ENCODE results near the gene TNS1. TPM values are rescaled to one million over a fixed set of nuclear protein-coding genes. Genes with fewer than 3 reads are reported as not detected.

Gene TNS1
- total RNA-seq, 1 experiment from 2014 or later: 0.49 TPM

GRCh38 chr2:218022131-218022850, 19.5 kb upstream of the TNS1 start:
- H3K36me3 ChIP-seq (ENCODE audit: control insufficient read depth, insufficient read depth, low read length): no peaks in the 10 kb centered on the region
- H3K4me3 ChIP-seq (ENCODE audit: low read depth in 2 of 2, low read length in 2 of 2): no peak overlapping the region
- BruUV-seq (replicated peaks): no TSS peak
- H3K9me3 ChIP-seq (ENCODE audit: control insufficient read depth, insufficient read depth, low read depth, low read length): no peaks in the 10 kb centered on the region
- no peak for DNase-seq (ENCODE audit: low read depth, low spot score)
- H3K27ac ChIP-seq (ENCODE audit: low read length): no peak overlapping the region
- no peaks in the 10 kb centered on the region for H3K27me3 ChIP-seq (ENCODE audit: control insufficient read depth, insufficient read depth, low read length)
- ATAC-seq: no peak
- TF ChIP-seq TCF7L2 (IDR thresholded peaks at IDR 0.05; ENCODE audit: low read depth, low read length) (no peak), REST (IDR thresholded peaks at IDR 0.05; ENCODE audit: insufficient read depth in 1 of 2, low read depth in 2 of 2, low read length in 1 of 2) (no peak)
- no peaks in the 10 kb centered on the region for H3K4me1 ChIP-seq (ENCODE audit: control insufficient read depth, insufficient read depth, low read length)
- CTCF ChIA-PET: no interaction called here
- intact Hi-C loops (cut with micrococcal nuclease; ENCODE audit: unreplicated experiment): no loop called here
- POLR2A ChIA-PET: no interaction called here
- in situ Hi-C loops (cut with HindIII; ENCODE audit: low pct_unique_long_range_greater_than_20kb, low sequenced_read_pairs): no loop called here

- DNase-seq (ENCODE audit: low read depth, low spot score) (no peak), ATAC-seq (no peak)
- in situ Hi-C loops (cut with HindIII; ENCODE audit: low pct_unique_long_range_greater_than_20kb, low sequenced_read_pairs) (no loop called here), intact Hi-C loops (cut with micrococcal nuclease; ENCODE audit: unreplicated experiment) (no loop called here)
- CTCF ChIA-PET: no interaction called here
- Histone ChIP-seq H3K27me3 (ENCODE audit: control insufficient read depth, insufficient read depth, low read length) (no peaks in the 10 kb centered on the region), H3K36me3 (ENCODE audit: control insufficient read depth, insufficient read depth, low read length) (no peaks in the 10 kb centered on the region), H3K27ac (ENCODE audit: low read length) (no peak overlapping the region), H3K4me3 (ENCODE audit: low read depth in 2 of 2, low read length in 2 of 2) (no peak overlapping the region), H3K4me1 (ENCODE audit: control insufficient read depth, insufficient read depth, low read length) (no peaks in the 10 kb centered on the region), H3K9me3 (ENCODE audit: control insufficient read depth, insufficient read depth, low read depth, low read length) (no peaks in the 10 kb centered on the region)
- BruUV-seq (replicated peaks): no TSS peak
- POLR2A ChIA-PET: no interaction called here
- TF ChIP-seq POLR2AphosphoS5 (IDR thresholded peaks at IDR 0.05; ENCODE audit: low read depth, low read length): no peak
- TF ChIP-seq SIN3A (IDR thresholded peaks at IDR 0.05; ENCODE audit: borderline replicate concordance, insufficient read depth, low read depth, low read length): no peak
- TF ChIP-seq CTCF (IDR thresholded peaks at IDR 0.05): no peak
- TF ChIP-seq REST (IDR thresholded peaks at IDR 0.05; ENCODE audit: insufficient read depth in 1 of 2, low read depth in 2 of 2, low read length in 1 of 2): no peak
- TF ChIP-seq TCF7L2 (IDR thresholded peaks at IDR 0.05; ENCODE audit: low read depth, low read length): no peak
These were observed 18.8 kb upstream of the TNS1 start for GRCh38 chr2:218021536-218022071.

Measured in Panc1 (cell line).